Sigmoid colon (tissue), 7 donors: ENCODE measurements around the gene GBP2. TPM values are rescaled to one million over a fixed set of nuclear protein-coding genes. Genes with fewer than 3 reads are reported as not detected.

Experiments used
- DNase-seq: peaks from one replicate; pipeline ENCODE4 v3.0.0-alpha.2; 2019
- H3K27ac ChIP-seq, 4 donors: fragments of 200-600 bp; sonication (generic); one replicate each; pipeline ENCODE4 v1.5.1; 2016 to 2019; ENCODE audit warnings: mild to moderate bottlenecking in 1 of 4
- H3K27me3 ChIP-seq, 3 donors: fragments of 200-600 bp; sonication (generic); one replicate each; pipeline ENCODE4 v1.5.1; 2019; ENCODE audit warnings: mild to moderate bottlenecking in 1 of 3
- H3K36me3 ChIP-seq, 4 donors: fragments of 200-600 bp; sonication (generic); one replicate each; pipeline ENCODE4 v1.5.1; 2016 to 2019
- H3K4me1 ChIP-seq, 4 donors: fragments of 200-600 bp; sonication (generic); one replicate each; pipeline ENCODE4 v1.5.1; 2017 to 2019
- H3K4me3 ChIP-seq, 4 donors: fragments of 200-600 bp; sonication (generic); one replicate each; pipeline ENCODE4 v1.5.1; 2017 to 2019; ENCODE audit warnings: mild to moderate bottlenecking in 2 of 4, moderate library complexity in 1 of 4
- H3K9me3 ChIP-seq, 4 donors: fragments of 200-600 bp in 3 of 4; sonication (generic) in 3 of 4; one replicate each; pipeline versions ENCODE4 v1.5.1 to v1.6.1; 2013 to 2019
- EP300 ChIP-seq, 4 donors: sonication (generic); formaldehyde crosslinking; IDR thresholded peaks; one replicate each; pipeline ENCODE4 v1.6.1; 2017; ENCODE audit warnings: antibody characterized with exemption in 4 of 4
- POLR2A ChIP-seq, 2 donors: fragments of 450-650 bp; IDR thresholded peaks; one replicate each; pipeline ENCODE4 v1.6.1; 2016; ENCODE audit warnings: antibody characterized with exemption in 2 of 2, mild to moderate bottlenecking in 2 of 2, moderate library complexity in 2 of 2
- POLR2AphosphoS5 ChIP-seq, 4 donors: sonication (generic); formaldehyde crosslinking; IDR thresholded peaks; one replicate each; pipeline ENCODE4 v1.6.1; 2017; ENCODE audit warnings: antibody characterized with exemption in 4 of 4
- WGBS, 2 donors: extraction: QIAGEN DNeasy Blood & Tissue Kit; methylation state at CpG; one replicate each; pipeline ENCODE4 v1.1.7; 2013; 5-methylcytosine and 5-hydroxymethylcytosine counted together
- intact Hi-C: fragments of 100-400 bp; cut with DNase I; formaldehyde crosslinking; loops from one replicate; pipeline ENCODE4 v1.15.1; 2023
- polyA plus RNA-seq, 3 donors: library from polyadenylated mRNA; stranded (reverse); fragments of 200-250 nt; gene quantifications; one replicate each; pipeline ENCODE4 v1.2.3, GENCODE V29; 2013
- total RNA-seq, 4 donors: library from RNA; depleted of rRNA; stranded (reverse); fragments of >200 nt; gene quantifications; one replicate each; pipeline ENCODE4 v1.1.0, GENCODE V29; 2016
- TF ChIP-seq, protein P1 (sequence below), 4 experiments: fragments of 450-650 bp in 3 of 4; fragments of 200-600 bp in 1 of 4; IDR thresholded peaks; one replicate each; pipeline ENCODE4 v1.5.1; 2016 to 2019; ENCODE audit warnings: antibody characterized with exemption in 4 of 4, mild to moderate bottlenecking in 3 of 4, moderate library complexity in 2 of 4
- donor health status: healthy with polysubstance abuse.
- donor health status: Bipolar disorder and iron deficiency.
- donor health status: healthy.

GBP2 gene
- total and polyA plus RNA-seq, 7 donors: 39.5 to 152 (median 115) TPM

DNA sequence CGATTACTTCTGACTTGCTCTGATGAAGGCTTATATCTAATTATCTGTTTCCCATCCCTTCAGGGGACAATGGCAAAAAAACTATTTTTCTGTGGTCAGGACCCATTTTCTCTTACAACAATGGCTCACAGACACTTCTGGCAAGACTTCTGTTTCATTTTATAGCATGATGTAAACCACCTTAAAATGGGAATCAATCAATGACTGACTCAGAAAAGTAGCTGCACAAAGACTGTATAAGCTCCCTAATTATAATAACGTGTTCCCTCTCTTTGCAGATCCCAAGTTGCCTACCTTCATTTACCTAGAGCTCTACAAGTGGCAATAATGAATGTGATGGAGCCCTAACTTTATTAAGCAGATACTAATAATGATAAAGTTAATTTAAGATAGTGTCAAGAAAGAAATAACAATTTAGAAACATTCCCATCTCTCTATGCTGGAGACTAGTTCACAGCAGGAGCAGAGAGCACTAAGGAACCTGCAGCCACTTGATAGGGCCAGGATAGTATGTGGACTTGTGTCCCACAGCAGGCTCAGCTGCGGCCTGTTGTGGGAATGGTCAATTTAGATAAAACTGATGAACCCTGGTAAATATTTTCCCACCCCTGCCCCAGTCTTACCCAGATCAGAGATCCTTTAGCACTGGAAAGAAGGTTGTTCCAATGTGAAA, 538 bp downstream of the GBP2 start:
- no peaks in the 10 kb centered on the region for H3K9me3 ChIP-seq
- no peak for DNase-seq
- H3K27me3 ChIP-seq: no peaks in the 10 kb centered on the region
- H3K4me1 ChIP-seq: peaks cover 0 to 65% (median 57%) of the 10 kb centered on the region in 4 donors
- 5 to 12% methylated on average over 3 of the region's 3 CpGs for WGBS, 2 donors
- peak overlapping the region; percentile 79 to 86 (median 84) for H3K27ac ChIP-seq
- H3K36me3 ChIP-seq: peaks cover 5 to 18% (median 12%) of the 10 kb centered on the region in 4 donors
- intact Hi-C loops: no loop called here
- peak overlapping the region; percentile 50 to 59 (median 52) for H3K4me3 ChIP-seq
- no peak for TF ChIP-seq POLR2A (IDR thresholded peaks at IDR 0.05)
- TF ChIP-seq, protein P1, sequence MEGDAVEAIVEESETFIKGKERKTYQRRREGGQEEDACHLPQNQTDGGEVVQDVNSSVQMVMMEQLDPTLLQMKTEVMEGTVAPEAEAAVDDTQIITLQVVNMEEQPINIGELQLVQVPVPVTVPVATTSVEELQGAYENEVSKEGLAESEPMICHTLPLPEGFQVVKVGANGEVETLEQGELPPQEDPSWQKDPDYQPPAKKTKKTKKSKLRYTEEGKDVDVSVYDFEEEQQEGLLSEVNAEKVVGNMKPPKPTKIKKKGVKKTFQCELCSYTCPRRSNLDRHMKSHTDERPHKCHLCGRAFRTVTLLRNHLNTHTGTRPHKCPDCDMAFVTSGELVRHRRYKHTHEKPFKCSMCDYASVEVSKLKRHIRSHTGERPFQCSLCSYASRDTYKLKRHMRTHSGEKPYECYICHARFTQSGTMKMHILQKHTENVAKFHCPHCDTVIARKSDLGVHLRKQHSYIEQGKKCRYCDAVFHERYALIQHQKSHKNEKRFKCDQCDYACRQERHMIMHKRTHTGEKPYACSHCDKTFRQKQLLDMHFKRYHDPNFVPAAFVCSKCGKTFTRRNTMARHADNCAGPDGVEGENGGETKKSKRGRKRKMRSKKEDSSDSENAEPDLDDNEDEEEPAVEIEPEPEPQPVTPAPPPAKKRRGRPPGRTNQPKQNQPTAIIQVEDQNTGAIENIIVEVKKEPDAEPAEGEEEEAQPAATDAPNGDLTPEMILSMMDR (IDR thresholded peaks at IDR 0.05): no peak
- no peak for TF ChIP-seq EP300 (IDR thresholded peaks at IDR 0.05)
- no peak for TF ChIP-seq POLR2AphosphoS5 (IDR thresholded peaks at IDR 0.05)

DNA sequence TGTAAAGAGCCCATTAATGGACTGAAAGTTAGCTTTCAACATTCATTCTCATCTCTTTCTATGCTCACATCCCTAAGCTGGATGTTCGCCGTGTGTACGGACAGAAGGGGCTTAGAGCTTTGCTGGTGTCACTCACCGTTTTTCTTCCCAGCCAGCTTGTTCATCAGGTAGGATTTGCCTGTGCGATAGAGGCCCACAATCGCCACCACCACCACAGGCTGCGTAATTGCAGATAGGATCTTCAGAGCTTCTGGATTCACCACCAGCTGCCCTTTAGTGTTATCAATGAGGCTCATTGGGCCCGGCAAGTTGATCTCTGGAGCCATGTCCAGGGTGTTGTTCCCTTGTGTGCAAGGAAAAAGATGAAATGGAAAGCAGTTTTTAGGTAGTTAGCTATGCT, 4.3 kb downstream of the GBP2 start:
- H3K9me3 ChIP-seq: no peaks in the 10 kb centered on the region
- no peak for DNase-seq
- peak overlapping the region in 1 of 4 donors; percentile 25 for H3K27ac ChIP-seq
- no peaks in the 10 kb centered on the region for H3K27me3 ChIP-seq
- H3K4me3 ChIP-seq: no peak overlapping the region
- H3K36me3 ChIP-seq: peaks cover 25 to 56% (median 44%) of the 10 kb centered on the region in 4 donors
- 97 to 98% methylated on average over 8 of the region's 8 CpGs for WGBS, 2 donors
- no peak for TF ChIP-seq EP300 (IDR thresholded peaks at IDR 0.05)
- no peak for TF ChIP-seq POLR2AphosphoS5 (IDR thresholded peaks at IDR 0.05)
- TF ChIP-seq, protein P1 (IDR thresholded peaks at IDR 0.05): no peak
- no peak for TF ChIP-seq POLR2A (IDR thresholded peaks at IDR 0.05)
- intact Hi-C loops: no loop called here
- peaks cover 0 to 38% (median 30%) of the 10 kb centered on the region in 4 donors for H3K4me1 ChIP-seq

DNA sequence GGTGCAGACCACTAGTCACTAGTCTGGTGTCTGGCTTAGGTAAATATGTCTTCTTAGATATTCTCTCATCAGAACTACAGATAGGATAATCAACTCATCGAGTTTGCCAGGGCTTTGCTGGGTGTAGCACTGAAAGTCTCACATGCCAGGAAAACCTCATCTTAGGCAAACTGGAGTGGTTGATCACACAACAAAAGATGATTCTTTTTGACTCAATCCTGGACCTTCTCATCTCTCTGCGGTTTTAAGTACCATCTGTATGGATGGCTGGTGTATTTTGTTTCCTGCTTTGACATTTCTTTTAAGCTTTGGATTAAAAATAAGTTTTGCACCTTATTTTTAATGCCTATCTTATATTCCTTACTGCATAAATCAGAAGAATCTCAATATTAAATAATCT, 11.3 kb downstream of the GBP2 start:
- no peak for DNase-seq
- no peaks in the 10 kb centered on the region for H3K9me3 ChIP-seq
- peaks cover 50 to 100% (median 71%) of the 10 kb centered on the region in 4 donors for H3K36me3 ChIP-seq
- TF ChIP-seq, protein P1 (IDR thresholded peaks at IDR 0.05): no peak
- TF ChIP-seq EP300 (IDR thresholded peaks at IDR 0.05): no peak
- no peak for TF ChIP-seq POLR2AphosphoS5 (IDR thresholded peaks at IDR 0.05)
- TF ChIP-seq POLR2A (IDR thresholded peaks at IDR 0.05): no peak
- 80 to 81% methylated on average over 2 of the region's 2 CpGs for WGBS, 2 donors
- H3K27me3 ChIP-seq: no peaks in the 10 kb centered on the region
- intact Hi-C loops: no loop called here
- H3K4me3 ChIP-seq: no peak overlapping the region
- no peak overlapping the region for H3K27ac ChIP-seq
- no peaks in the 10 kb centered on the region for H3K4me1 ChIP-seq

DNA sequence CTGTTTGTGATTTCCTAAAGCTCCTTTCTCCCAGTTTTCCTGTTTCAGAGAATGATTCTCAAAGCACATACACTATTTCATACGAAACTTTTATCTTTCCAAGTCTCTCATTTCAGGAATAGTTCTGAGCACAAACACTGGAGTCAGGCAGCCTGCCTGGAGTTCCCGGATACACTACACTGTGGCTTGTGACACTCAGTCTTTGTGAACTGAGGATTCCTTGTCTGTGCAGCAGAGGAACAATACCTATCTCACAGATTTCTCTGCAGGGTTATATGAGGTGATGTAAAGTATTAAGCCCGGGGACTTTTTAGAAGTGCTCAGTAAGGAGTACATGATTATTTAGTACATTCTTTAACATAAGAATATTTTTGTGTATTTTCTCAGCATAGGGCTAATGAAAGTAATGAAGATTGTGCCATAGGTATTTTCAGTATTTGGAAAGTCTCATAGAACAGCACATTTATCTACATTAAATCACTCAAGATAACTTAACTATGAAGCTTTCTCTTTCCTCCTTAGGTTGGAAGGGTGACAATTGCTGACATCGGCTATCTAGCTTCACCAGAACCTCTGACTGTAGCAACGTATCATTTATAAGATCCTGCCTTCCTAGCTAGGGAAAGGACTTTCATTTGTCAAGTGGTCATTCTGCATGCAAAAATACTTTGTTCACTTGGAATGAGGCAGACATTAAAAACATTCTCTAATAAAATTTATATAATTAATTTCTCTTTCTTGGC, 12.9 kb downstream of the GBP2 start:
- Histone ChIP-seq H3K36me3 (peaks cover 46 to 100% (median 69%) of the 10 kb centered on the region in 4 donors), H3K27ac (peak overlapping the region in 2 of 4 donors; percentile 12 to 17), H3K4me3 (no peak overlapping the region), H3K4me1 (no peaks in the 10 kb centered on the region), H3K27me3 (no peaks in the 10 kb centered on the region), H3K9me3 (no peaks in the 10 kb centered on the region)
- TF ChIP-seq, protein P1 (IDR thresholded peaks at IDR 0.05): no peak
- TF ChIP-seq EP300 (IDR thresholded peaks at IDR 0.05): no peak
- TF ChIP-seq POLR2AphosphoS5 (IDR thresholded peaks at IDR 0.05): no peak
- TF ChIP-seq POLR2A (IDR thresholded peaks at IDR 0.05): no peak
- intact Hi-C loops: no loop called here
- WGBS, 2 donors: 89 to 90% methylated on average over 5 of the region's 5 CpGs
- no peak for DNase-seq
